ENCODE measurements around the gene NOXRED1. TPM values are rescaled to one million over a fixed set of nuclear protein-coding genes. Genes with fewer than 3 reads are reported as not detected.

Gene NOXRED1
- polyA plus RNA-seq, 1 experiment, result 0.18 TPM

DNA sequence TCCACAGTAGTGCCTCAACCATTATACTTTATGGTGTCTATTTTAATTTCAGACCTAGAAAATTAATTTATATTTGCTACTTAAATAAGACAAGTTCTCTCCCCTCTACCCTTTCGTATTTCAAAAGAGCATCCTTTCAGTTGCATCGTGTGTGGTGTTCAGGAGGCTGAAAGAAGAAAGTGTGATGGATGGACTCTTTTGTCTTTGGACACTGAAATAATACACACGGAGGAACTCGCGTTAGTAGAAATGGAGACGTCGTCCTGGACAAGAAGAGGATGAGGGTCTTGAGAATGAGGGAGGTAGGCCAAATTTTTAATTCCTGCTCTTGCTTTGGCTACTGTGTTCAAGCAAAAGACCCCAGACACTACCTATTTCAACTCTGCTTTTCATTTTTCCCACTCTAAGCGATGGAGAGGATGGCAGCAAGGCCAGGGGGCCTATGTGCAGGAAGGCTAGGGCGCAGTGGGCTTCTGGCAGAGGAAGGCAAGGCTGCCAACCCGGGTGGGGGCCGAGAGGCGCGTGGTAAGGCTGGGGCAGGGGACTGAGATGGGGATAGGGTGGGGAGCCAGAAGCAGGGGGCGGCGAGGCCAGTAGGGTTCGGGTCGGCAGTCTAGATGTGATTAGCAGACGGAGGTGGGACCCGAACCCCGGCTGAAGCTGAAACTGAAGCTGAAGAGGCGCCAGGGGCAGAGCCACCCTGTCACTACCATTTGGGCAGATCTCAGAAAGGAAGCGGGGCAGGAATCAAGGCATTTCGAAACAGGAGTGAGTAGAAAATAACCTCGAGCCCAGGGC is 47.2 kb downstream of the NOXRED1 start:
- no peak for TF ChIP-seq CTCF (IDR thresholded peaks at IDR 0.05; ENCODE audit: insufficient read depth, low read depth, low read length)
- Histone ChIP-seq H3K4me3 (ENCODE audit: low read depth, low read length) (peak overlapping the region; percentile 86), H3K36me3 (ENCODE audit: control insufficient read depth, insufficient read depth, low read length) (no peaks in the 10 kb centered on the region), H3K27me3 (ENCODE audit: control insufficient read depth, insufficient read depth, low read length) (no peaks in the 10 kb centered on the region)
- no peak for DNase-seq (ENCODE audit: low read depth)
- CTCF ChIA-PET, result no interaction called here
- POLR2A ChIA-PET, result interaction anchor here (0.6 kb wide), 1 partner anchor 70 kb away, joined by 6 read pairs; no protein-coding TSS in a partner anchor

GRCh38 chr14:77375164-77375950 is 48.0 kb downstream of the NOXRED1 start:
- ChIA-PET POLR2A (no interaction called here), CTCF (interaction anchor here (0.7 kb wide), 1 partner anchor 634 kb away, joined by 3 read pairs; no protein-coding TSS in a partner anchor)
- no peaks in the 10 kb centered on the region for H3K27me3 ChIP-seq (ENCODE audit: control insufficient read depth, insufficient read depth, low read length)

GRCh38 chr14:77372304-77372841 is 51.0 kb downstream of the NOXRED1 start:
- CTCF ChIA-PET, result no interaction called here
- no peak for TF ChIP-seq CTCF (IDR thresholded peaks at IDR 0.05; ENCODE audit: insufficient read depth, low read depth, low read length)
- POLR2A ChIA-PET, result no interaction called here
- DNase-seq (ENCODE audit: low read depth), result no peak
- Histone ChIP-seq H3K4me3 (ENCODE audit: low read depth, low read length) (no peak overlapping the region), H3K27me3 (ENCODE audit: control insufficient read depth, insufficient read depth, low read length) (no peaks in the 10 kb centered on the region), H3K36me3 (ENCODE audit: control insufficient read depth, insufficient read depth, low read length) (no peaks in the 10 kb centered on the region)

More at GRCh38 chr14:77375164-77375950, 48.0 kb downstream of the NOXRED1 start:
- TF ChIP-seq CTCF (IDR thresholded peaks at IDR 0.05; ENCODE audit: insufficient read depth, low read depth, low read length), result no peak
- H3K4me3 ChIP-seq (ENCODE audit: low read depth, low read length), result no peak overlapping the region
- no peak for DNase-seq (ENCODE audit: low read depth)
- no peaks in the 10 kb centered on the region for H3K36me3 ChIP-seq (ENCODE audit: control insufficient read depth, insufficient read depth, low read length)

- no peak for DNase-seq (ENCODE audit: low read depth)
- POLR2A ChIA-PET, result no interaction called here
- no peak overlapping the region for H3K4me3 ChIP-seq (ENCODE audit: low read depth, low read length)
- no peaks in the 10 kb centered on the region for H3K36me3 ChIP-seq (ENCODE audit: control insufficient read depth, insufficient read depth, low read length)
- CTCF ChIA-PET, result no interaction called here
- no peak for TF ChIP-seq CTCF (IDR thresholded peaks at IDR 0.05; ENCODE audit: insufficient read depth, low read depth, low read length)
- H3K27me3 ChIP-seq (ENCODE audit: control insufficient read depth, insufficient read depth, low read length), result no peaks in the 10 kb centered on the region
Measured at GRCh38 chr14:77369285-77369684, 54.0 kb downstream of the NOXRED1 start.

- TF ChIP-seq CTCF (IDR thresholded peaks at IDR 0.05; ENCODE audit: insufficient read depth, low read depth, low read length), result no peak
- no peak for DNase-seq (ENCODE audit: low read depth)
- Histone ChIP-seq H3K27me3 (ENCODE audit: control insufficient read depth, insufficient read depth, low read length) (no peaks in the 10 kb centered on the region), H3K36me3 (ENCODE audit: control insufficient read depth, insufficient read depth, low read length) (no peaks in the 10 kb centered on the region), H3K4me3 (ENCODE audit: low read depth, low read length) (no peak overlapping the region)
- ChIA-PET POLR2A (no interaction called here), CTCF (interaction anchor here (0.8 kb wide), 1 partner anchor 62 kb away, joined by 3 read pairs; no protein-coding TSS in a partner anchor)
Measured at GRCh38 chr14:77364146-77364545, 59.2 kb downstream of the NOXRED1 start.

Data from BJ (cell line).